ENCODE data around the gene TMEM62.
"Not testable (repeated sequence)": the region's sequence is repeated elsewhere in the genome, so short reads cannot be mapped to it uniquely, and the experiment has no call there.

The TMEM62 gene

DNA sequence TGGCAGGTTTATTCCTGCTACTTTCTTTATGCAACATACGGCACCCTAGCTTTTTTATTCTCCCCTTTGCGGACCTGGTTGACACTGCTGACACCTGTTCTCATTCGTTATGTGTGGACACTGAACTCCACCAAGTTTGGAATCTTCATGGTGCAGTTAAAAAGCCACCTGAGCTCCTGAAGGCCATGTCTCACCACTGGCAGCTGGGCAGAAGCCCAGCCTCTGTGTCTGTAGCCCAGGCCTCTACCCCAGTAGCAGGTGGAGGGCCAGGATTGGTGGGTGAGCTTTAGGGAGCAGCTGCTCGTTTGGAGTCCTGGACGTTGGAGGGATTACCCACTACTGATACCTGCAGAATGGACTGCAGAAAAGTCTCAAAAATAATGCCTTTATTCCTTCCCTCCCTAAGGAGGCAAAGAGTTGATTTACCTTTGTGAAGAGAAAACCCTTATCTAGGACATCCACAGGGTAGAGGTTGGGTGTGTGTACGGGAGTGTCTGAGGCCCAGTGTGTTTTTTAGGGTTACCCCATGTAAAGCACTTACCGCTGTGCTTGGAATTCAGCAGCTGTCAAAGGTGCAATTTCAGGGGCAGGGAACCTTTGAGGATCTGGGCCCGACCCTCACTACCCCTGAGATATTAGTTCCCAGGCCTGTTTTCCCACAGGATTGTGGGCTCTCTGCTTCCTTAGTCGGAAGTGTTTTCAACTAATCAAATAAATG, 51.2 kb downstream of the TMEM62 start:
- DNase-seq, result no peak

- DNase-seq, result peak; percentile 77 to 90
These were observed 52.0 kb downstream of the TMEM62 start, which contains the start of gene CCNDBP1 for GRCh38 chr15:43185157-43186002. Gene CCNDBP1 (plus strand): TSS chr15:43185403. CDS start chr15:43185499, 96 bp downstream.

DNA sequence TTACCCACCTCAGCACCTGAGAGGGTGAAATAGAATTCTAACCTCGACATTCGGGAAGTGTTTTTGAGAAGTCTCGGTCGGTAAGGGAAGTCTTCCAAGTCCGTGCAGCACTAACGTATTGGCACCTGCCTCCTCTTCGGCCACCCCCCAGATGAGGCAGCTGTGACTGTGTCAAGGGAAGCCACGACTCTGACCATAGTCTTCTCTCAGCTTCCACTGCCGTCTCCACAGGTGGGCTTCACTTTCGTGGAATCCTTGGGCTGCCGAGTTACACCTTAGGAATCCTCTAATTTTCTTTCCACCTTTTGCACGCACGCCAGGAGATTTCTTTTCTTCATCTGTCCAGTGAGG, 52.6 kb downstream of the TMEM62 start:
- DNase-seq, result no peak

GRCh38 chr15:43187544-43188155, 54.3 kb downstream of the TMEM62 start:
- no peak for DNase-seq

DNA sequence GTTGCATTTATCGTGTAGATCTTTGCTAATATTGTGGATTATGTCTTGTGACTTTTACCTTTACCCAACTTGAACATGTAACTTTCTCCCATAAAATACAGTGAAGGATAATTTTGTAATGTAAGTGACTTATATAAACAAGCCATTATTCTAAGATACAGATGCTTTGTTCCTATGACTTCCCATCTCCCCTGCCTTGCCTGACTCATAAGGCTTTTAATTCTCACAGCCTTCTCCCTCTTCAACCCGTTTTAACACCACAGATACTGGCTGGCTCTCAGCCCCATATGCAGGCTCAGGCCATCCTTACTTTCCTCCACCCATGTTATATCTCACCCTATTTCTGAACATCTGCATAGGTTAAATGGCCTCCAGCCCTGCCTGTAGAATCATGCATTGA, 55.9 kb downstream of the TMEM62 start:
- no peak for DNase-seq

- no peak for DNase-seq
These were observed 56.8 kb downstream of the TMEM62 start for GRCh38 chr15:43190178-43190577.

DNA sequence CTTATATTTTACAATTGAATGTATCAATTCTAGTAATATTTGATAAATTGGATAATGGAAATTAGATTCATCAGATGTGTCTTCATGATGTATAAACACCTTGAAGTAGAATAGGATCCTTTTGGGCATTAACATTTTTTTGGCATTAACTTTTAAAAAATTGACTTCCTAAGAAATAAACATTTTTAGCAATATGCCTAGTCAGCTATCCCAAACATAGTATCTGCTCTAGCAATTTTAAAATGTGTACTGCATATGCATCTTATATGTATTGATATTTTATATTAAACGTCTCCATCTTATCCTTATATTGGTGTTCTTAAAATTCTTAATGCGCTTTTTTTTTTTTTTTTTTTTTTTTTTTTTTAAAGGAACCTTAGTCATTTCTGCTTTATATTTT, 60.3 kb downstream of the TMEM62 start:
- no peak for DNase-seq

- DNase-seq, result no peak
These were observed 61.4 kb downstream of the TMEM62 start for GRCh38 chr15:43194795-43195194.

DNA sequence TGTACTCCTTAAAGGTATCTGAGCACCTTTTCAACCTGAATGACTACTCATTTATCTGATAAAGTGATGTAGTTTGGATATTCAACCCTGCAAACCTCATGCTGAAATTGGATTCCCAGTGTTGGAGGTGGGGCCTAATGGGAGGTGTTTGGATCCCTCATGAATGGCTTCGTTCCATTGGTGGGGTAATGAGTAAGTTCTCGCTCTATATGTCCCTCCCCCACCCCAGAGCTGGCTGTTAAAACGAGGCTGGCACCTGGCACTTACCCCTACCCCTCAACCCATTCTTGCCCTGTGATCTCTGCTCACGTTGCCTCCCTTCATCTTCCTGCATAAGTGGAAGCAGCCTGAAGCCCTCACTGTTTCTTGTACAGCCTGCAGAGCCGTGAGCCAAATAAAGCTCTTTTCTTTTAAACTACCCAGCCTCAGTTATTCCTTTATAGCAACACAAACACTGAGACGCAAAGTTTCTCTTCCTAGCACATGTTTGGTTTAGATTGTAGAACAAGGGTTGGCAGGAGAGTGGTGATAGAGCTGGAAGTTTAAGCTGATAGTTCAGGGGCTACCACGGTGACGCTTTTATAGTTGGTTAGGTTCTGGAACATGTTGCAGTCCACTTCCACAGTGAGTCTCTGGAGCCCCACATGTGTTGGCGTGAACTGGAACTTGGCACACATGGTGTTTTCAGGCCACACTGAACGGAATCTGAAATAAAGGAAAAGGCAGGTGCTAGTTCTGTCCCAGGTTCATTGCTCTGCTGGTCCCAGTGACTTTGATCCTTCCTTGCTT, 63.6 kb downstream of the TMEM62 start:
- no peak for DNase-seq

- not testable (repeated sequence) for DNase-seq
These were observed 64.4 kb downstream of the TMEM62 start for GRCh38 chr15:43197773-43198172.

DNA sequence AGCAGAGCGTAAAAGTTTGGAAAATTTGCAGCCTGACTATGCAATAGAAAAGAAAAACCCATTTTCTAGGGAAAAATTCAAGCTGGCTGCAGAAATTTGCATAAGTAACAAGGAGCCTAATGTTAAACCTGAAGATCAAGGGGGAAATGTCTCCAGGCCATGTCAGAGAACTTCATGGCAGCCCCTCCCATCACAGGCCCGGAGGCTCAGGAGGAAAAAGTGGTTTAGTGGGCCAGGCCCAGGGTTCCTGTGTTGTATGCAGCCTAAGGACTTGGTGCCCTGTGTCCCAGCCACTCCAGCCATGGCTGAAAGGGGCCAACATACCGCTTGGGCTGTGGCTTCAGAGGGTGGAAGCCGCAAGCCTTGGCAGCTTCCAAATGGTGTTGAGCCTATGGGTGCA, 65.2 kb downstream of the TMEM62 start:
- DNase-seq, result not testable (repeated sequence)

DNA sequence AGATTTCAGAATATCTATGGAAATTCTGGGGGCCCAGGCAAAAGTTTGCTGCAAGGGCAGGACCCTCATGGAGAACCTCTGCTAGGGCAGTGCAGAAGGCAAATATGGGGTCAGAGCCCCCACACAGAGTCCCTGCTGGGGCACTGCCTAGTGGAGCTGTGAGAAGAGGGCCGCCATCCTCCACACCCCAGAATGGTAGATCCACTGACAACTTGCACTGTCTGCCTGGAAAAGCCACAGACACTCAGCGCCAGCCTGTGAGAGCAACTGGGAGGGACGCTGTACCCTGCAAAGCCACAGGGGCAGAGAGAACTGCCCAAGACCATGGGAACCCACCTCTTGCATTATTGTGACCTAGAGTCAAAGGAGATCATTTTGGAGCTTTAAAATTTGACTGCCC, 65.6 kb downstream of the TMEM62 start:
- DNase-seq, result no peak

- DNase-seq, result no peak
These were observed 66.6 kb downstream of the TMEM62 start for GRCh38 chr15:43199945-43200488.

GRCh38 chr15:43204016-43204901, 70.9 kb downstream of the TMEM62 start:
- no peak for DNase-seq

DNA sequence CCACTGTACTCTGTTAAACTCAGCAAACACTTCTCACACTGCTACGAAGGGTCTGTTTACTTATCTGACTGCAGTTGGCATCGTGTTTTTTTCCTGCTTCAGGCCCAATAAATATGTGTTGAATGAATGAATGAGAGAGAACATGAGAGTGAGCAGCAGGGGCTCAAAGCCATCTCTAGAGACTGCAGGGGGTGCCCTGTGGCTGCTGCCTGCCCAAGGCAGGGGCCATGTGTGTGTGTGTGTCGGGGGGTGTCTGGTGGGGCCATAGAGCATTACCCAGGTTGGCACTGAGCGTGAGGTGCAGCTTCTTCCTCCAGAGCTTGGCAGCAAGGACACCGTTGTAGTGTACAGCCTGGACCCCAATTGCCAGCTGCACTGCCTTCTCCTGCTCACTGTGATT, 72.7 kb downstream of the TMEM62 start:
- no peak for DNase-seq

DNA sequence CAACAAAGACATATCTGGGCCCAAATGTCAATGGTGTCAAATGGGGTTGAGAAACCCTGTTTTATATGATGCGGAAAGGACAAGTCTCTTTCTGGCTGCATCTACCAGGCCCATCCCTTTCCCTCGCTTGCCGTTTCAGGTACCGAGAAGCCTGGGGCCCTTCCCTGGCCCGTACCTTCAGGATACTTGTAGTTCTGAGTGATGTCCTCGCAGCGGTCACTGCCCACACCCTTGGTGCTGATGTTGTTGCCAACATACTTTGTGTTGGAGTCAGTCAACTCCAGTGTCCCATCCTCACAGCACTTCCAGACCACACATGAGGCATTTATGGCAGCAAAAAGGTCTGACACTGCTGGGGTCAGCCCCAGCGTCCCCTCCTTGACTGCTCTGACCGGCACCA, 73.6 kb downstream of the TMEM62 start:
- no peak for DNase-seq

DNA sequence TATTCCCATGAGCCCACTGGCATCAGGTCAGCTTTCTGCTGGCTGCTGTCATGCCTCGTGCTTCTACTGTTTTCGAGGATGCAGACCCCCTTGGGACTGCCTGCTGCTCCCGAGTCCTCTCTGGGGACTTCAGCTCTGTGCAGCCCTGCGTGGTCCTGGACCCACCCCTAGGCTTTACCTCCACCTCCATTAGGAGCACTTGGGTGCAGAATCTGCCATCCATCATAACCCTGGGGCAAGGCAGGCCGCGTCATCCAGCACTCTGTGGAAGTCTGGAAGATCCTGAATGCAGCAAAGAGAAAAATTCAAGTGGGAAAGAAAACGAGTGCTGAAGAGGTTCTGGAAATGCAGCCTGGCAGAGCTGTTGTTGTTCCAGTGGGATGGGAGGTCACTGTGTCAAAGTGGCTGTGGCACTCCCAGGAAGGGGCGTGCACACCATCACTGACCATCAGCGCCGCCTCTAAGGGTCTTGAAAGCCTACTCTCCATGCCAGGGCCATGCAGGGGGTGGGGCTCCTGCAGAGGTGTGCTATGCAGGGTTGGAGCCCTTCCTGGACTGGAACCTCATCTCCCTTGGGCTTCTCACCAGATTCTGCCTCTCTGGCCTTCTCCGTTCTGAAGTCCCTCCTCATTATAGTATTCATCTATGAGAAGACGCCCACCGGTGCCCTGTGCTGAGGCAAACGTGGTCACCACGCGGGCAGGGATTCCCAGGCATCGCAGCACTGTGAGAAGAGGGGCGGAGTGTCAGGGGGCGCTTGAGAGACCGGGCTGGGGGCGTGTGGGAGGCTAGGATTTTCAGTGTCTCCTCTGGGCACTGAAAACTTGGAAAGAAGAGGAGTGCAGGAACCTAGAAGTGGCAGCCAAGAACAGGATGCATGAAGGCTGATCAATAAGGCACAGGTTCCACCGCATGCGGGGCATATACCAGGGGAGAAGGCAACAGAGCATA, 74.9 kb downstream of the TMEM62 start:
- DNase-seq, result no peak

GRCh38 chr15:43209059-43209824, 75.9 kb downstream of the TMEM62 start:
- DNase-seq, result no peak

DNA sequence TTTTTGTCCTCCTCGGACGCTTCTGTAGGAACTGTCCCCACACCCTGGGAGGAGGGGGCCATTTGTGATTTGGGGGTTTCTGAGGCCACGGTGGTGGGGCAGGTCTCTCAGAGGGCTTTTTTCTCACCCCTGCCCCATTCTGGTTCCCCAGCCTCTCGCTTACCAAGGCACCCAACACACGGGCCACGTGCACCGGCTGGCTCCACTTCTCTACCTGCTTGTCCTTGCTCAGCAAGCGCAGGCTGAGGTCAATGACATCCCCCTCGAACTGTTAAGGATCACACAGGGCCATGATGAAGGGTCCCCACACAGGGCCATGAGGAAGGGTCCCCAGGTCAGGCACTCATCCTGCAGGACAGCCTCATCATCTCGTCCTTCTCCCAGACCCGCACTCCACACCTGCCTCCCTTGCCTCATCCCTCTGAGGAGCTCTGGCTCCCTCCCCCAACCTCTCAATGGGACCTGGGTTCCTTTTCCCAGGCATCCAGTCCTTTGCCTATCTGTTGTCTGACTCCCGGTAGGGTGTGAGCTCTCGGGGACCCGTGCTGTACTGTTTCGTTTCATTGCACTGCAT, 76.9 kb downstream of the TMEM62 start:
- DNase-seq, result no peak

Measured in cerebellar nuclear complex (tissue), 1 donor.